ENCODE data around the gene GSAP. TPM values are rescaled to one million over a fixed set of nuclear protein-coding genes. Genes with fewer than 3 reads are reported as not detected.
A peak's percentile ranks its signal among the peaks of the same experiment; 100 is the strongest.

The GSAP gene
- polyA plus RNA-seq, 10 donors, result 2.9 to 7.5 (median 4.3) TPM

GRCh38 chr7:77441046-77441445 lies 24.9 kb upstream of the GSAP start:
- no peak for DNase-seq

DNA sequence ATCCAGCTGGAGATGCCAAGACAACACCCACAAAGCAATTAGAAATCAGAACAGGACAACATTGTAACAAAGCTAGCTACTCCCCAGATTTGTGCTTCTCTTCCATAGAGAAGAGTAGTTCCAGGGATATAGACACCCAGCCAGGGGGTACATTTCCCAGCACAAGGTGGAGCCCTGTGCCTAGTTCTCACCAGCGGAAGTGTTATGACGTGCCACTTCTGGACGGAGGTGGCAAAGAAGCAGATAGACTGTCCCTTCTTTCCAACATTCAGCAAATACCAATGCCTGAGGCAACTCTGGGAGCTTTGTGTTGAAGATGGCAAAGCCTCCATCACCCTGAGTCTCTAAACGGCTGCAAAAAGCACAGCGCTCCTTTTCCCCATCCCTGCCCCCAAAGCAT lies 23.4 kb upstream of the GSAP start:
- no peak for DNase-seq

DNA sequence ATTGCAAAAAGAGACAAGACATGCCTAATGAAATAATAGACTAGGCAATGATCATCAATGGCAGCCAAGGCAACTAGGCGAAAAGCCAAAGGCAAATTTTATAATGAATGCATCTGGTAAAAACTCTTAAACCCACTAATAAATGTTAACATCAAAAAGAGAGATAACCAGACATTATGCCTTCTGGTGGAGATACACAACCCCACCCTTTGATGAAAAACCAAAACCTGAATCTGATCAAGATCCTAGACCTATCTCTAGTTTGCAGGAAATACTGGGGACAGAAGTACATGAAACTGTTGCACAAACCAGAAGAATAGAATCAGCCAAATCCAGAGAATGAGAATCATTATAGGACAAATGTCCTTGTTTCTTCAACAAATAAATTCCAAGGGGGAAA lies 22.0 kb upstream of the GSAP start:
- DNase-seq, result no peak

DNA sequence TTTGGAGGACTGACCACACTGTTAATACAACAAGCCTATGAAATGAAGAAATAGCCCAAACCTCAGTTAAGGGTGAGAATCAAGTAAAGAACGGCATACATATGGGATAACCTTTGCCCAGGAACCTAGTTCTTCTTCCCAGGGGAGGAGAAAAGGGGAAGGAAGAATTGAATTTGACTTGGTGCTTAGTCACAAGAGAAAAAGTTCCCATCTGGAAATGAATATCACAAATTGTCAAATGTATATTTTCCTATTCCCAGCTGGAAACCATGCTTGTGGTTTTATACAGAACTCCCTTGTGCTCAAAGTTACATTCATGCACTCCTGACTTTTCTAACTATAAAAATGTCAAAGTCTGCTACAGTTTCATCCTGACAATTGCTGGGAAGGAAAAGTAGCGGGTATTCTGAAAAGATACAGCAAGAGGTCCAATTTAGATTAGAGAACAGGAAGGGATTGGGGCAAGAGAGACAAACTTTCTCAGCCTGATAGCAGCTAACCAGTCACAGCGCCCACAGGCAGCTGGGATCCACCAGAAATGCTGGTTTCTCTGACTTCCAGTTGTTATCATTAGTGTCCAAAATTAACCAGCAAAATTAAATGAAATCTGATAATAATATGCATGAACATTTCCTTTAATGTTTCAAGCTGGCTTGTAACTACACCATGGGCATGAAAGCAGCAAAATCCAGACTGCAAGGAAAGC lies 18.6 kb upstream of the GSAP start:
- no peak for DNase-seq

DNA sequence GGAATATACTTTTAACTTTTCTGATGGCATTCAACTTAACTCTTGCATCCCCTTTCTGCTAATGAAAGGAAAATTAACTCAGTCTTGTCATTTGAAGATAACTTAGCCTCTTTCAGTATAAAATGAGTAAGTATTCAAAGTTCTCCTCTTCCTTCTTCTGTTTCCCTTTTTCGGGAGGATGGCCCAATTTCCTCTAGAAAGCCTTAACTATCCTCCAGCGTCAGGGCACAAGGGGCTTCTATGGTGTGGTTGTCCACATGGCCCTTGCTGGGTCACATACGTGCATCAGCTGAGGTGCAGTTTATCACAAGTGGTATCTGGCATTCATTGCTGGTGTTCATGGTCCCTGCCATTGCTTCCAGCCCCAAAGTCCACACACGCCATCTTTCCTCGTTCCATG lies 17.8 kb upstream of the GSAP start:
- DNase-seq, result no peak

GRCh38 chr7:77430927-77431326 lies 14.8 kb upstream of the GSAP start:
- no peak for DNase-seq

GRCh38 chr7:77428777-77429231 lies 12.7 kb upstream of the GSAP start:
- DNase-seq, result no peak

DNA sequence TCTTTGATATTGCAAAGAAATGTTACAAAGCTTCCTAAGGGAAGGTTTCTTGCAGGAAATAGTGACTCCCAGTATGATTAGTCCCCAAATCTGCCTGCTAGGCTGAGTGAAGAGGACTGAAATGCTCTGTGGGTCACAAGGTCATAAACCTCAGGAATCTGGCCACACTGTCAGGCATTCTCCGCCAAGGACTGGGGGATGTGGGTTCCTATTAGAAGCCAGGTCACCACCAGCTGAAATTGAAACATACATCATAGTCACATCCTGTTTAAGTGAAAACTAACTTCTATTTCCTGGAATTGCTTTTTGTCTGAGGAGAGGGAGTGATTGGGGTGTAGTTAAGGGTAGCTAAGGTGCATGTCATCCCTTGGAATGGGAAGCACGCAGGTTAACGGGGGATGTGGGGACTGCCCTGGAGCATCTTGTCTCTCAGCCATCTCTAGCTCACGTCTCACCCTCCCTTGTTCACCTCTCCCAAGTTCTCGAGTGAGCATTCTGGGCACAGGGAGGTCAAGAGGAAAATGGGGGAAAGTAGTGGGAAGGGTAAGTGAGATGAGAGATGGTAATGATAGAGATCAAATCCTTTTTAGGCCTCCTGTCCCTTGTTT lies 12.0 kb upstream of the GSAP start:
- DNase-seq, result no peak

DNA sequence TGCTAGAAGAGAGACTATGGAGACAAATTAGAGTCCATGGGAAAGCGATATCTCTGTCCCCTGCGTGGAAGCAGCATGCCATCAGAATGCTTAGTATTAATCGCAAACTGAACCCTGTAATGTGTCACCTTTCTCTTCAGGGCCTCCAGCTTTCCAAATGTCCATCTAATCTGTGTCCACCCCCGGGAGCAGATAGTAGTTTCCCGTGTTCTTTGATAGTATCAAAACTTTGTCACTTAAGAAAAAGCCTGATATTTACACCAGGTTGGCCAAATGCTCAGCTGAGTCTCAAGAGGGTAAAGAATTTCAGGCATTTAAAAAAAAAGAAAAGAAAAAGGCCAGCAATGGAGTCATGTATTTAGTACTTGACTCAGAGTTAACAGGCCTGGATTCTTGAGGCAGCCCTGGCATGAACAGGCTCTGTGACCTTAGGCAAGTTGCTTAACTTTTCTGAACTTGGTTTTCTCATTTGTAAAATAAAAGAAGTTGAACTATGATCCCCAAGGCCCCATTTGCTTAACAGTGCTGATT lies 10.4 kb upstream of the GSAP start:
- DNase-seq, result no peak

- no peak for DNase-seq
These were observed 9.9 kb upstream of the GSAP start for GRCh38 chr7:77426052-77426404.

DNA sequence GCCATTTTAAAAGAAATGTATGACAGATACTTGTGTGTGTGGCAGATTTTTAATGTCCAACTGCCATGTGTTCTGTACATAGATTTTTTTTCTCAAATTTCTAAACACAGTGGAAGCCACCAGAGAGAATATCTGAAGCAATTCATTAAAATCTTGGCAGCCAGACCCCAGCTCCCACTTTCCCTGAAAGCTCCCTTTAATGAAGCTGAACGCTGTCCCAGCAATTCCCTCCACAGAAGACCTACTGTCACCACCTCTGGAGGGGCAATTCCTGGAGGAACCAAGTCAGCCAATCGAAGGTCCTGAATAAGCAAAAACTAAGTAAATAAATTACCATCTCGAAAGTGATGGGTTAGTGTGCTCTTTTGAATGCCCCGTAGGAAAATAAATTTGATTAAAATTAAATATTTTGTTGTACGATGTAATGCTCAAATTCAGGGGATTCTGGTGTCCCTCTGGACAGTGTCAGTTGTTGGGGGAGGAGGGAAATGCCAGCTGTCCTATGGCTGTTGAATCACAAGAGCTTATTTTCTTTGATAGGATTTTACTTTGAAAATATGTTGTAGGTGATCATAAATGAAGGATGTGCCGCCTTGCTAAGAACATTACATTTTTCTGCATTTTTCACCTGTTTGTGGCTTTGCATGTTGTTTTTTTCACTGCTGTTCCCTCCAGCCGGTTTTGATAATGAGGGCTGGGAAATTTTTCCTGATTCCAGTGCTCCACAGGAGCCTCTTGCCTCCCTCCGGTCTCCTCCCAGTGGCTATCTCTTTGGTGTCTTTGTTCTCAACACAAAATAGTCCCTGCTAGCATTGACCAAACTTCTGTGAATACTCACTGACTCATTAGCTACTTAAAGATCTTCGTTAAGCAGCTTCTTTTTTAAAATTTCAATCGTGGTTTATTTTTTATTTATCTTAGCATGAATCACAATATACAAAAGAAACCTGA lies 9.2 kb upstream of the GSAP start:
- no peak for DNase-seq

GRCh38 chr7:77422500-77422899 lies 6.4 kb upstream of the GSAP start:
- no peak for DNase-seq

DNA sequence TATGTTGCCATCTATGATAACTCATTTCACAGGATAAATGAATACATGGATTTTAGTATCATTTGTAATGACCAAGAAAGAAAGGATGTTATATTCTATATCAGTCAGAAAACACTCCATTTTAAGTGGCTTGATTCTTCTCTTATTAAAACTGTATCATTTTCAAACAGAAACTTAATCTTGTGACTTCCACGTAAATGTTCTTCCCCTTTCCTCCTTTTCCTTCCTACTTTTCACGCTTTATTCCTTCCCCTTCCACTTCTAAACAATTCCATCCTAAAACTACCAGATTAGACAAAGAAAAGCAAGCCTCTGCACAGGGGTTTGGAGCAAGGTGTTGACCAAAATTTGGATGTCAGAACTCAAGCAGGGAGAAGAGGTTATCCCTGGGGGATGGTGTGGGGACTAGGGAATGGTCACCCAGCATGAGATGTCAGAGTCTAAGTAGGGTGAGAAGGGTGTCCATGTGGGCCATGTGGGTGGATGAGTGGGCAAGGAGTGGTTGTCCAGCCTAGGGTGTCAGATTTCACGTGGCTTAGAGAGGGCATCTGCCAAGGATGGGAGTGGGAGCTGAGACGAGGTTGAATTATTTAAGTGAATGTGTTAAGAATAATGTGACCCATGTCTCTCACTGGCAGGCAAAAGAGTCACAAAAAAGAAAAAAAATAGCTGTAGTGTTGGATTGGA lies 5.0 kb upstream of the GSAP start:
- no peak for DNase-seq

DNA sequence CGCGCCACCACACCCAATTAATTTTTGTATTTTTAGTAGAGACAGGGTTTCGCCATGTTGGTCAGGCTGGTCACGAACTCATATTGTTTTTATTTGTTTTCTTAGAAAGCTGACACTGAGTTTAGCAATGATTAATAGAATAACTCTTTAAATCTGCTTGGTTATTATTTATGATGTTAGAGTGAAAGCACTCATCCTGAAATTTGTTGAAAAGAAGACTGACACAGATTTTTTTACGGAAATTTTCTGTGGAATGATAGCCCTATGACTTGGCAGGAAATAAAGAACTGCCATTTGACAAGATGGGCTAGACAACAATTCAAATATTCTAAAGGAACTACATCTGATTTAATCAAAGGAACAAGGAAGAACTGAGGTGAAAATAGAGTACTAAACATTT lies 4.3 kb upstream of the GSAP start:
- DNase-seq, result no peak

DNA sequence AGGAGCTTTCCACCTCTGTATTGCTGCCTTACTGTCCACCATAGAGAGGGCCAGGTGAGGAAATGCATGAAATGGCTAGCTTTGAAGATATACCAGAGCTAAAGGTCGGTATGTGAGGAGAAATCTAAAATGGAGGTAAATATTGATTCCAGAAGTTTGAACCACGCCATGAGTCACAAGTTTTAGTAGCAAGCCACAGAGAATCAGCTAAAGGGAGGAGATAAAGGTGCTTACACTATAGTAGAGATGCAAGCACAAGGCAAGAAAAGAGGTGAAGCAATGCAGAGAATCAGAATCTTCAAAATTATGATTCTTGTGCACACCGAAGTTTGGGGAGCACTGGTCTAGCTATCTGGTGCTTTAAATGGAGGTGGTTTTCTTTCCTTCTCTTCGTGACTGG lies 3.0 kb upstream of the GSAP start:
- no peak for DNase-seq

GRCh38 chr7:77417801-77418200 lies 1.7 kb upstream of the GSAP start:
- DNase-seq, result no peak

GRCh38 chr7:77416621-77417371 lies 647 bp upstream of the GSAP start:
- no peak for DNase-seq

GRCh38 chr7:77415476-77415822 lies 700 bp downstream of the GSAP start:
- peak in 1 of 3 donors; percentile 68 for DNase-seq

DNA sequence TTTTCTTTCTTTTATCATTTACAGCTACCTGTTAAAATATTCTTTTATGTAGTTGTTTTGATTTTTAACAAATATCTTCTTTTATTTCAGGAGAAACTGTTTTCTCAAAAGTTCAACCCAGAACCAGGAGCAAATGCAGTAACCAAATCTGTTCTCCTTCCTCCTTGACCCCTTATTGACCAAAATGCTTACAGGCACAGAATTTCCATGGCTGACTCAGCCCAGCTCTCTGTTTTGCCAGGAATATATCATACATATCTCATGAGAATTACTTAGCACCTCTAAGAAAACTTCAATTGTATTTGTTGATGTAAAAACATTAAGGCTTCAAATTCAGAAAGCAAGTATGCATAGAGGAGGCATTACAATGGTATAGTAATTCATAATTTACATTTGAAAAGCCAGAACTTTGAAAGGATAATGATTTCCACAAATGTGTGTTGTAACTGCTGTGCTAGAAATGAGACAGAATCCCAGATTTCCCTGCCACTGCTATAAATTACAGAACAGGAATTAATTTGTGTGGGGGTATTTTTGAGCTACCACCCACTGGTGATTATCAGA lies 2.2 kb downstream of the GSAP start:
- no peak for DNase-seq

GRCh38 chr7:77413128-77413527 lies 3.0 kb downstream of the GSAP start:
- DNase-seq, result no peak
